ENCODE results near the gene RAD23A.
A peak's percentile ranks its signal among the peaks of the same experiment; 100 is the strongest.
"Not testable (repeated sequence)": the region's sequence is repeated elsewhere in the genome, so short reads cannot be mapped to it uniquely, and the experiment has no call there.

The RAD23A gene

DNA sequence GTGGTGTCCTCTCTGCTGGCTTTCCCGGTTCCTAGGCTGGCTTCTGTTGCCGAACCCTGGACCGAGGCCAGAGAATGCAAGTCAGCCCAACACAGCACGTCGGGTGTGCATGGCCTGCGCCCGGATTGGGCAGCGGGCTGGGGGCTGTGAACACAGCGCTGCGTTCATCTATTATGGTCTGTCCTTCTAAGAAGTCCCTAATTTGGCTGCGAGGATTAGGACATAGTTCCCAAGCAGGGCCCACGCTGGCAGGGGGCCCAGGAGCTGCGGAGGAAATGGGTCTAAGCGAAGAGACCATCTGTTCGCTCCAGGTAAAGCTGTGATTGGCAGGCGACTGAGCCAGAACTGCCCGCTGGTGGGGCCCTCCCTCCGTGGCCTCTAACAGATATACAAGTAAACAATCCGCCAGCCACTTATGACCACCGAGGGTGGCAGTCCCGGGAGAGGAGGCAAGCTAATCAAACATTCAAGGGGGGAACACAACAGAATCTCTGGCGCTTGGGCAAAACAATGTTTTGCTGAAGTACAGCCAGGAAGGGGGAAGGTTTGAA, 32.6 kb upstream of the RAD23A start:
- Mint-ChIP-seq H3K4me1 (peaks cover 34% of the 10 kb centered on the region), H3K27me3 (ENCODE audit: low read depth, poor library complexity) (peaks cover 3% of the 10 kb centered on the region), H3K9me3 (no peaks in the 10 kb centered on the region), H3K4me3 (peak overlapping the region; percentile 6), H3K27ac (peak overlapping the region; percentile 78), H3K36me3 (ENCODE audit: low read depth) (no peaks in the 10 kb centered on the region)
- TF ChIP-seq, protein P1, sequence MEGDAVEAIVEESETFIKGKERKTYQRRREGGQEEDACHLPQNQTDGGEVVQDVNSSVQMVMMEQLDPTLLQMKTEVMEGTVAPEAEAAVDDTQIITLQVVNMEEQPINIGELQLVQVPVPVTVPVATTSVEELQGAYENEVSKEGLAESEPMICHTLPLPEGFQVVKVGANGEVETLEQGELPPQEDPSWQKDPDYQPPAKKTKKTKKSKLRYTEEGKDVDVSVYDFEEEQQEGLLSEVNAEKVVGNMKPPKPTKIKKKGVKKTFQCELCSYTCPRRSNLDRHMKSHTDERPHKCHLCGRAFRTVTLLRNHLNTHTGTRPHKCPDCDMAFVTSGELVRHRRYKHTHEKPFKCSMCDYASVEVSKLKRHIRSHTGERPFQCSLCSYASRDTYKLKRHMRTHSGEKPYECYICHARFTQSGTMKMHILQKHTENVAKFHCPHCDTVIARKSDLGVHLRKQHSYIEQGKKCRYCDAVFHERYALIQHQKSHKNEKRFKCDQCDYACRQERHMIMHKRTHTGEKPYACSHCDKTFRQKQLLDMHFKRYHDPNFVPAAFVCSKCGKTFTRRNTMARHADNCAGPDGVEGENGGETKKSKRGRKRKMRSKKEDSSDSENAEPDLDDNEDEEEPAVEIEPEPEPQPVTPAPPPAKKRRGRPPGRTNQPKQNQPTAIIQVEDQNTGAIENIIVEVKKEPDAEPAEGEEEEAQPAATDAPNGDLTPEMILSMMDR (IDR thresholded peaks at IDR 0.05): no peak
- peak; percentile 29 for DNase-seq

DNA sequence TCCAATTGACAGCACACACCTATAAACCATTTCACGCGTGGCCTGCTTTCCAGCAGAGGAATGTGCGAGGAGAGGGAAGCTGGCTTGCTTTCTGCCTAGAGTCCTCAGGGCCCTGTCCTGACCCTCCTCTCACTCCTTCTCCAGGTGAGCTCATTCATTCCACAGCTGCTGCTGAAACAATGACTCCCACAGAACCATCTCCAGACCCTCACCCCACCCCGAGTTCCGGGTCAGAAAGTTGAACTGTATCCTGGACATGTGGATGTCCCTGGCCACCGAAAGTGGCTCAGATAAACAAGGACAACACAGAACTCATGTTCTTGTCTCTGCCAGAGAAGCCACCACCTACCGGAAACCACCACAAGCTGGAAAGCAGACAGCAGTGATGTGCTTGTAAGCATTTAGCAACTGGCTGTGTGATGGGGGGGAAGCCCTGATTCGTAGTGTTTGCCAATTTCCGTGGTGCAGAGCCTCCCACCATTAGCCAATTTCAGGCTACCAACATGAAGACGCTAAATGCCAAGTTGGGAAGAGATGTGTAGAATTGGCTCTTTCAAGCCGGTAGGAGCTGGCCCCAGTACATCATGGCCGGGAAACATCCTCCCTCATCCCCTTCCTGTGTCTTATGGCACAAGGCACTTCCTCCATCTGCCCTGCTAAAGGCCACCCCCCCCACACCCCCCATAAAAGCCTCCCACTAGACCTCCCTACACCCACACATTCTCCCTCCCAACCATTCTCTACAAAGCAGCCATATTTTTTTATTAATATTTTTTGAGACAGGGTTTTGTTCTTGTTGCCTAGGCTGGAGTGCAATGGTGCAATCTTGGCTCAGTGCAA, 31.6 kb upstream of the RAD23A start:
- Mint-ChIP-seq H3K4me1 (peaks cover 27% of the 10 kb centered on the region), H3K27ac (peak overlapping the region; percentile 78), H3K27me3 (ENCODE audit: low read depth, poor library complexity) (peaks cover 7% of the 10 kb centered on the region), H3K36me3 (ENCODE audit: low read depth) (no peaks in the 10 kb centered on the region), H3K4me3 (peak overlapping the region; percentile 45), H3K9me3 (peaks cover 7% of the 10 kb centered on the region)
- TF ChIP-seq, protein P1 (IDR thresholded peaks at IDR 0.05): no peak
- no peak for DNase-seq

DNA sequence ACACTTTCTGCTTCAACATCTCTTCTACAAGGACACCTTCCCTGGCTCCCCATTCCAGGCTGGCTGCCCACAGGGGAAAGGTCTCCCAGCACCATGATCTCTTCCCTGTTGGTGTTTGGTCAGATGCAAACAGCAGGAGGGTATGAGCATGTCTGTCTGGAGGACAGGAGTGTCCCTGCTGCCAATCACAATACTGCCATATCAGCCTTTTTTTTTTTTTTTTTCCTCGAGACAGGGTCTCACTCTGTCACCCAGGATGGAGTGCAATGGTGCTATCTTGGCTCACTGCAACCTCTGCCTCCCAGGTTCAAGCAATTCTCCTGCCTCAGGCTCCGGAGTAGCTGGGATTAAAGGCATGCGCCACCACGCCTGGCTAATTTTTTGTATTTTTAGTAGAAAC, 29.8 kb upstream of the RAD23A start:
- not testable (repeated sequence) for H3K9me3 Mint-ChIP-seq; H3K27ac Mint-ChIP-seq; DNase-seq; H3K4me3 Mint-ChIP-seq; H3K36me3 Mint-ChIP-seq (ENCODE audit: low read depth)
- Mint-ChIP-seq H3K4me1 (peaks cover 24% of the 10 kb centered on the region), H3K27me3 (ENCODE audit: low read depth, poor library complexity) (peaks cover 12% of the 10 kb centered on the region)

DNA sequence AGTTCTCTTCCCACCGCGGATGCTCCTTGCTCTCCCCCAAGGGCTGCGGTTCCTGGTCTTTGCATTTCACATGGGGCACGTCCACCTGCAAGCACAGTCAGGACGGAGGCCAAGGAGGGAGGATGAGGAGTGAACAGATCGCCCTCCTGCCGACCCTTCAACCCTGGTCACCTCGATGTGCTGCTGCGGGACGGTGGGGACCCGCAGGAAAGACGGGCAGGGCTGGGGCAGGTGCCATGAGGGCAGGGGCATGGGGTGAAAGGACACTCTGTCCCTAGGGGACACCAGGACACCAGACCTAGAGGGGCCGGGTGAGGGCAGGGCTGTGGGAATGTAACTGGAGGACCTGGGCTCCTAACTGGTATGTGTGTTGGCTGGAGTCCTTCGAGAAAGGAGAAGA, 27.4 kb upstream of the RAD23A start:
- H3K27ac Mint-ChIP-seq: no peak overlapping the region
- no peak overlapping the region for H3K4me3 Mint-ChIP-seq

DNA sequence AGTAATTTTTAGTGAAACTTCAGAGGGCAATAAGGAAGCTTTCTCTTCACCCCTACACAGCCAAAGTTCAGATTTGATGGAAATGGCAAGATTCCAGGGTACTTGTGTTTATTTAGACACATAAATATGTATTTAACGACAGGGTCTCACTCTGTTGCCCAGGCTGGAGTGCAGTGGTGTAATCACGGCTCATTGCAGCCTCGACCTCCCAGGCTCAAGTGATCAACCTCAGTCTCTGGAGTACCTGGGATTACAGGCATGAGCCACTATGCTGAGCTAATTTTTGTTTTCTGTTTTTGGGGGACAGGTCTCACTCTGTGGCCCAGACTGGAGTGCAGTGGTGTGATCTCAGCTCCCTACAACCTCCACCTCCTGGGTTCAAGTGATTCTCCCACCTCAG, 24.6 kb upstream of the RAD23A start:
- peak overlapping the region; percentile 48 for H3K27ac Mint-ChIP-seq

More for the DNA sequence above, 27.4 kb upstream of the RAD23A start:
- H3K9me3 Mint-ChIP-seq: peaks cover 8% of the 10 kb centered on the region
- no peak for DNase-seq
- TF ChIP-seq, protein P1 (IDR thresholded peaks at IDR 0.05): no peak
- H3K36me3 Mint-ChIP-seq (ENCODE audit: low read depth): peaks cover 24% of the 10 kb centered on the region
- H3K27me3 Mint-ChIP-seq (ENCODE audit: low read depth, poor library complexity): peaks cover 12% of the 10 kb centered on the region
- H3K4me1 Mint-ChIP-seq: peaks cover 11% of the 10 kb centered on the region

DNA sequence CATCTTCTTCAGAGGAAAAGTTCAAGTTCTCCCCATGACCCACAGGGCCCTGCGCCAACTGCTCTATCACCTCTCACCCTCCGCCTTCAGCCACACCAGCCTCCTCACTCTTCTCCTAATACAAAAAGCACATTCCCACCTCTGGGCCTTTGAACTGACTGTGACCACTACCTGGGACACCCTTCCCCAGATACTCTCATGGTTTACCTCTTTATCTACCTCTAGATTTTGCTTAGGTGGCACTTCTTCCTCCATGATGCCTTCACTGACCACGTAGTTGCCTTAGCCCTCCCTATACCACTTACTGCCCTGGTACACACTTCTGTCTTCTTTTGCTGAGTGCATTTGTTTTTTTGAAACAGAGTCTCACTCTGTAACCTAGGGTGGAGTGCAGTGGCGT, 22.7 kb upstream of the RAD23A start:
- peaks cover 54% of the 10 kb centered on the region for H3K36me3 Mint-ChIP-seq (ENCODE audit: low read depth)
- no peak for DNase-seq
- peaks cover 8% of the 10 kb centered on the region for H3K9me3 Mint-ChIP-seq
- peaks cover 9% of the 10 kb centered on the region for H3K27me3 Mint-ChIP-seq (ENCODE audit: low read depth, poor library complexity)
- H3K27ac Mint-ChIP-seq: no peak overlapping the region
- TF ChIP-seq, protein P1 (IDR thresholded peaks at IDR 0.05): no peak
- no peak overlapping the region for H3K4me3 Mint-ChIP-seq
- H3K4me1 Mint-ChIP-seq: no peaks in the 10 kb centered on the region

More for the DNA sequence above, 24.6 kb upstream of the RAD23A start:
- Mint-ChIP-seq H3K36me3 (ENCODE audit: low read depth) (peaks cover 43% of the 10 kb centered on the region), H3K4me3 (no peak overlapping the region), H3K4me1 (no peaks in the 10 kb centered on the region), H3K27me3 (ENCODE audit: low read depth, poor library complexity) (peaks cover 9% of the 10 kb centered on the region), H3K9me3 (peaks cover 8% of the 10 kb centered on the region)
- TF ChIP-seq, protein P1 (IDR thresholded peaks at IDR 0.05): no peak
- DNase-seq: no peak
